ENCODE data around the gene ANAPC7.
"Not testable (repeated sequence)": the region's sequence is repeated elsewhere in the genome, so short reads cannot be mapped to it uniquely, and the experiment has no call there.

The ANAPC7 gene

DNA sequence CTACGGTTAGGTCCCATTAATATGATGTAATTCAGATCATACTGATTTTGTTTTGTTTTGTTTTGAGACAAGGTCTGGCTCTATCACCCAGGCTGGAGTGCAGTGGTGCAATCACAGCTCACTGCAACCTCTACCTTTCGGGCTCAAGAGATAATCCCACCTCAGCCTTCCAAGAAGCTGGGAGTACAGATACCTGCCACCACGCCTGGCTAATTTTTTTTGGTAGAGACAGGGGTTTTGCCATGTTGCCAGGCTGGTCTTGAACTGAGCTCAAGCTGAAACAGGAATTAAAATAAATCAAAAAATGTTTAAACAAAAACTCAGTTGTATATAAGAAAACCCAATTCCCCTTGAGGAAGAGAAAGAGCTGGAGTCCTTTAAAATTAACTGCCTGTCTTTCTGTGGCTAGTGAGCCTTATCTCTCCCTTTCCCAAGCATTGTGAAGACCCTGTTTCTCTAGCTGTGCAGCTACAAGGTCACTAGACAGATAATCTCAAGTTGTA is 17.7 kb upstream of the ANAPC7 start:
- no peak overlapping the region for H3K4me3 ChIP-seq (ENCODE audit: low read length in 2 of 2)
- no peak overlapping the region for H3K27ac ChIP-seq (ENCODE audit: low read depth in 2 of 2, low read length in 2 of 2)
- H3K9me3 ChIP-seq (ENCODE audit: control insufficient read depth in 2 of 2, low read length in 2 of 2) = no peaks in the 10 kb centered on the region
- H3K9ac ChIP-seq (ENCODE audit: low read depth in 1 of 2, low read length in 2 of 2) = no peak overlapping the region
- no peaks in the 10 kb centered on the region for H3K36me3 ChIP-seq (ENCODE audit: control insufficient read depth in 2 of 2, insufficient read depth in 2 of 2, low read length in 2 of 2)
- H3K27me3 ChIP-seq (ENCODE audit: control insufficient read depth in 2 of 2, insufficient read depth in 2 of 2, low read length in 2 of 2) = no peaks in the 10 kb centered on the region
- H3K4me1 ChIP-seq (ENCODE audit: control insufficient read depth in 2 of 2, insufficient read depth in 2 of 2, low read length in 2 of 2) = peaks cover 0 to 2% of the 10 kb centered on the region in 2 donors

DNA sequence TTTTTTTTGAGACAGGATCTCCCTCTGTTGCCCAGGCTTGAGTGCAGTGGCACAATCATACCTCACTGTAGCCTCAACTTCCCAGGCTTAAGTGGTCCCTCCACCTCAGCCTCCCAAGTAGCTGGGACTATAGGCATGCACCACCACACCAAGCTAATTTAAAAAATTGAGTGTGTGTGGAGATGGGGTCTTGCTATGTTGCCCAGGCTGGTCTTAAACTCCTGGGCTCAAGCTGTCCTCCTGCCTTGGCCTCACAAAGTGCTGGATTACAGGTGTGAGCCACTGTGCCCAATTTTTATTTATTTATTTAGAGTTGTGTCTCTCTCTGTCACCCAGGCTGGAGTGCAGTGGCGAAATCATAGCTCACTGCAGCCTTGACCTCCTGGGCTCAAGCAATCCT is 17.1 kb upstream of the ANAPC7 start:
- not testable (repeated sequence) for H3K9ac ChIP-seq (ENCODE audit: low read depth in 1 of 2, low read length in 2 of 2); H3K27ac ChIP-seq (ENCODE audit: low read depth in 2 of 2, low read length in 2 of 2); H3K4me3 ChIP-seq (ENCODE audit: low read length in 2 of 2); H3K9me3 ChIP-seq (ENCODE audit: control insufficient read depth in 2 of 2, low read length in 2 of 2); H3K27me3 ChIP-seq (ENCODE audit: control insufficient read depth in 2 of 2, insufficient read depth in 2 of 2, low read length in 2 of 2); H3K4me1 ChIP-seq (ENCODE audit: control insufficient read depth in 2 of 2, insufficient read depth in 2 of 2, low read length in 2 of 2); H3K36me3 ChIP-seq (ENCODE audit: control insufficient read depth in 2 of 2, insufficient read depth in 2 of 2, low read length in 2 of 2)

DNA sequence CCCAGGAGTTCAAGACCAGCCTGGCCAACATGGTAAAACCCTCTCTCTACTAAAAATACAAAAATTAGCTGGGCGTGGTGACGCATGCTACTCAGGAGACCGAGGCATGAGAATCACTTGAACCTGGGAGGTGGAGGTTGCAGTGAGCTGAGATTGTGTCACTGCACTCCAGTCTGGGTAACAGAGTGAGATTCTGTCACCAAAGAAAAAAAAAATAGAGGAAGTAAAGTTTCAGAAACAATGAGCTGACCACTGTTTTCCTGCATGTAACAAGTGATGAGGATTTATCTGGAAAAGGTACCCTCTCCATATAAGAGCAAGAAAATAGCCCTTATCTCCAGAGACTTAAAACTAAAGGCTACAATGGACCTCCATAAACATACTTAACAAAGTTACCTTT is 13.6 kb upstream of the ANAPC7 start:
- H3K4me1 ChIP-seq (ENCODE audit: control insufficient read depth in 2 of 2, insufficient read depth in 2 of 2, low read length in 2 of 2); H3K9me3 ChIP-seq (ENCODE audit: control insufficient read depth in 2 of 2, low read length in 2 of 2); H3K4me3 ChIP-seq (ENCODE audit: low read length in 2 of 2); H3K27ac ChIP-seq (ENCODE audit: low read depth in 2 of 2, low read length in 2 of 2); H3K27me3 ChIP-seq (ENCODE audit: control insufficient read depth in 2 of 2, insufficient read depth in 2 of 2, low read length in 2 of 2); H3K36me3 ChIP-seq (ENCODE audit: control insufficient read depth in 2 of 2, insufficient read depth in 2 of 2, low read length in 2 of 2); H3K9ac ChIP-seq (ENCODE audit: low read depth in 1 of 2, low read length in 2 of 2): not testable (repeated sequence)

DNA sequence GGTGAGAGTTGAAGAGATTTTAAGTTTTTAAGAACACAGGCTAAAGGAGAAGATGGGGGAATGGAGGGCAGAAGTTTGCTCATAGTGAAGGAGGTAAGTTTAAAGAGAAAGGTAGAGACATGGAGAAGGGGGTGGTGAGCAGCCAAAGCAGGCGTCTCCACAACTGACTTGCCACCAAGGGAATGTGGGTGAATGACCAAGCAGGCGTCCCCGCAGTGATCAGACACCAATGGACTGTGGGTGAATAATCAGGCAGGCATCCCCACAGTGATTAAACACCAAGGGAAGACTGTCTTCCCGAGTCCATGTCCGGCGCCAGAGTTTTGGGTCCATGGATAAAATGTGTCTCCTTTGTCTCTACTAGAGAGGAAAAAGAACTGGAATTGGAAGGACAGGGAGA is 6.6 kb upstream of the ANAPC7 start:
- not testable (repeated sequence) for H3K27me3 ChIP-seq (ENCODE audit: control insufficient read depth in 2 of 2, insufficient read depth in 2 of 2, low read length in 2 of 2); H3K9ac ChIP-seq (ENCODE audit: low read depth in 1 of 2, low read length in 2 of 2); H3K9me3 ChIP-seq (ENCODE audit: control insufficient read depth in 2 of 2, low read length in 2 of 2); H3K36me3 ChIP-seq (ENCODE audit: control insufficient read depth in 2 of 2, insufficient read depth in 2 of 2, low read length in 2 of 2); H3K4me1 ChIP-seq (ENCODE audit: control insufficient read depth in 2 of 2, insufficient read depth in 2 of 2, low read length in 2 of 2); H3K27ac ChIP-seq (ENCODE audit: low read depth in 2 of 2, low read length in 2 of 2); H3K4me3 ChIP-seq (ENCODE audit: low read length in 2 of 2)

DNA sequence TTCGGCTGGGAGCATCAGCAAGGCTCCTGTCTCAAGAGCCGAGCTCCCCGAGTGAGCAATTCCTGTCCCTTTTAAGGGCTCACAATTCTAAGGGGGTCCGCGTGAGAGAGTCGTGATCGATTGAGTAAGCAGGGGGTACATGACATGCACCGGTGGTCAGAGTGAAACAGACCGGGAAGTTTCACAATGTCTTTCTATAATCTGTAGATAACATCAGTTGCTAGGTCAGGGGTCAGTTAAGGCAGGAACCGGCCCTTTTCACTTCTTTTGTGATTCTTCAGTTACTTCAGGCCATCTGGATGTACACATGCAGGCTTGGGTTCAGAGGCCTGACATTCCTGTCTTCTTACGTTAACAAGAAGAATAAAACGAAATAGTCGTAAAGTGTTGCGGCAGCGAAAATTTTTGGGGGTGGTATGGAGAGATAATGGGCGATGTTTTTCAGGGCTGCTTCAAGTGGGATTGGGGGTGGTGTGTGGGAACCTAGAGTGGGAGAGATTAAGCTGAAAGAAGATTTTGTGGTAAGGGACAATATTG is 1.7 kb upstream of the ANAPC7 start:
- H3K9me3 ChIP-seq (ENCODE audit: control insufficient read depth in 2 of 2, low read length in 2 of 2); H3K36me3 ChIP-seq (ENCODE audit: control insufficient read depth in 2 of 2, insufficient read depth in 2 of 2, low read length in 2 of 2); H3K4me3 ChIP-seq (ENCODE audit: low read length in 2 of 2); H3K27me3 ChIP-seq (ENCODE audit: control insufficient read depth in 2 of 2, insufficient read depth in 2 of 2, low read length in 2 of 2); H3K9ac ChIP-seq (ENCODE audit: low read depth in 1 of 2, low read length in 2 of 2); H3K27ac ChIP-seq (ENCODE audit: low read depth in 2 of 2, low read length in 2 of 2); H3K4me1 ChIP-seq (ENCODE audit: control insufficient read depth in 2 of 2, insufficient read depth in 2 of 2, low read length in 2 of 2): not testable (repeated sequence)

DNA sequence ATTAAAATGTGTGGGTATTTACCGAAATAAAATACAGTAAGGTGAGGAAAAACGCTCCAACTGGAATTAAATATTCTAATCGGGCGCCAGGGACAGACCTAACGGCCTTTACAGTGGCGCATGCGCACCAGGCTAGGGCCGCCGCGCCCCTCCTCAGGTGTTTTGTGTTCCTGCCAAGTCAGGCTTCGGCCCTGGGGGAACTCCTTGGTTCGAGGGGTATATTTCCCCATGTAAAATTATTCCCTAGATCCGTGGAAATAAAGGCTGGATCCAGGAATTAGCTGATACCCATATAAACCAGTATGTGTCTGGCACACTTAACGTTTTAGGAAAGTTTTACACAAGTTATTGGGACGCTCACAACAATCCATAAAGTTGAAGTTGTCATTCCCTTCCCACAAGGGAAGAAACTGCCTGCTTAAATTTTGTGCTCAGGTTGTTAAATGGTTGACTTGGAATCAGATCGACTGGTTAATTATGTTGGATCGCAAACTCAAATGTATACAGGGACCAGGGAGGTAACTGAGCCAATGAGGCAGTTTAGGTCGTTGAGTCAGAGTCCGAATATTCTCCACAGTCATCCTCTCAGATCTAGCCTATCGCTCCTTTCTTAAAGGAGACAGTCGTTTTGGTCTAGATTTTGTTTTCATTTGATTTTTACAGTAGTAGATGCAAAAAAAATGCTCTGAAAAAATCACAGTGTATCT is 621 bp upstream of the ANAPC7 start:
- peaks cover 7 to 10% of the 10 kb centered on the region in 2 donors for H3K36me3 ChIP-seq (ENCODE audit: control insufficient read depth in 2 of 2, insufficient read depth in 2 of 2, low read length in 2 of 2)
- H3K27me3 ChIP-seq (ENCODE audit: control insufficient read depth in 2 of 2, insufficient read depth in 2 of 2, low read length in 2 of 2) = no peaks in the 10 kb centered on the region
- no peaks in the 10 kb centered on the region for H3K9me3 ChIP-seq (ENCODE audit: control insufficient read depth in 2 of 2, low read length in 2 of 2)
- peaks cover 0 to 8% of the 10 kb centered on the region in 2 donors for H3K4me1 ChIP-seq (ENCODE audit: control insufficient read depth in 2 of 2, insufficient read depth in 2 of 2, low read length in 2 of 2)
- peak overlapping the region; percentile 87 to 94 for H3K9ac ChIP-seq (ENCODE audit: low read depth in 1 of 2, low read length in 2 of 2)
- peak overlapping the region; percentile 92 to 97 for H3K27ac ChIP-seq (ENCODE audit: low read depth in 2 of 2, low read length in 2 of 2)
- H3K4me3 ChIP-seq (ENCODE audit: low read length in 2 of 2) = peak overlapping the region; percentile 93 to 96

DNA sequence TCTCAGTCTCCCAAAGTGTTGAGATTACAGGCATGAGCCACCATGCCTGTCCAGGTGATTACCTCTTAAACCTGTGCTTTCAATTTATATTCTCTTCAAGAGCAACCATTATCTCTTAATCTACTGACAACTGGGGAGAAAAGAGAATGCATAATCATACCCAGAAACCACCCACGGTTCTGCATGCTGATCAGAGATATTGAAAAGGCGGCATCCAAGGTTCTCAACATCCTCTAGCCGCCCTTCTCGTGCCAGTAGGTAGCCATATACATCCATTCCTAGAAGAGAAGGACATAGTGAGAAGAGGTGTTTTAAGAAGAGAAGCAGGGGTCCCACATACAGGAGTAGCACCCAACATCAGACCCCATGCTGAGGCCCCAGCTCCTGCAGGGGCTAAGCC is 20.8 kb downstream of the ANAPC7 start:
- H3K9me3 ChIP-seq (ENCODE audit: control insufficient read depth in 2 of 2, low read length in 2 of 2) = no peaks in the 10 kb centered on the region
- H3K4me3 ChIP-seq (ENCODE audit: low read length in 2 of 2) = no peak overlapping the region
- no peak overlapping the region for H3K27ac ChIP-seq (ENCODE audit: low read depth in 2 of 2, low read length in 2 of 2)
- H3K36me3 ChIP-seq (ENCODE audit: control insufficient read depth in 2 of 2, insufficient read depth in 2 of 2, low read length in 2 of 2) = peaks cover 42 to 53% of the 10 kb centered on the region in 2 donors
- no peaks in the 10 kb centered on the region for H3K27me3 ChIP-seq (ENCODE audit: control insufficient read depth in 2 of 2, insufficient read depth in 2 of 2, low read length in 2 of 2)
- H3K9ac ChIP-seq (ENCODE audit: low read depth in 1 of 2, low read length in 2 of 2) = no peak overlapping the region
- H3K4me1 ChIP-seq (ENCODE audit: control insufficient read depth in 2 of 2, insufficient read depth in 2 of 2, low read length in 2 of 2) = no peaks in the 10 kb centered on the region

DNA sequence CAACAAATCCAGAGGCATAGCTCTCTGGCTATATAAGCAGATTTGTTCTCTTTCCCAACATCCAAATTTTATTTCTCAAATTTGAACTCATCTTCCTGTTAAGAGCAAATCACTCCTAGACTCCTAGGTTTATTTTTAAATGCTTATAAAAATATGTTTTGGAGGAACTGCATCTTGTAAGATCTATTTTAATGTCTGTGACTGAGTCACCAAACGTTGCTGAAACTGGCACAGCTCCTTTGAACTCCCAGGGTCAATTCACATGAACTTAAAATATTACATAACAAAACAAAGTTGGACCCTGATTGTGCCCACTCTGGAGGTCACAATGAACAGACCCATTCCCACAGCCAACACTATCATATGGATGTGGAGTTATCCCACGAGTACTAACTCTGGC is 23.9 kb downstream of the ANAPC7 start:
- H3K27me3 ChIP-seq (ENCODE audit: control insufficient read depth in 2 of 2, insufficient read depth in 2 of 2, low read length in 2 of 2) = no peaks in the 10 kb centered on the region
- H3K27ac ChIP-seq (ENCODE audit: low read depth in 2 of 2, low read length in 2 of 2) = no peak overlapping the region
- no peaks in the 10 kb centered on the region for H3K9me3 ChIP-seq (ENCODE audit: control insufficient read depth in 2 of 2, low read length in 2 of 2)
- H3K4me1 ChIP-seq (ENCODE audit: control insufficient read depth in 2 of 2, insufficient read depth in 2 of 2, low read length in 2 of 2) = no peaks in the 10 kb centered on the region
- no peak overlapping the region for H3K9ac ChIP-seq (ENCODE audit: low read depth in 1 of 2, low read length in 2 of 2)
- H3K36me3 ChIP-seq (ENCODE audit: control insufficient read depth in 2 of 2, insufficient read depth in 2 of 2, low read length in 2 of 2) = peaks cover 44 to 59% of the 10 kb centered on the region in 2 donors
- no peak overlapping the region for H3K4me3 ChIP-seq (ENCODE audit: low read length in 2 of 2)

DNA sequence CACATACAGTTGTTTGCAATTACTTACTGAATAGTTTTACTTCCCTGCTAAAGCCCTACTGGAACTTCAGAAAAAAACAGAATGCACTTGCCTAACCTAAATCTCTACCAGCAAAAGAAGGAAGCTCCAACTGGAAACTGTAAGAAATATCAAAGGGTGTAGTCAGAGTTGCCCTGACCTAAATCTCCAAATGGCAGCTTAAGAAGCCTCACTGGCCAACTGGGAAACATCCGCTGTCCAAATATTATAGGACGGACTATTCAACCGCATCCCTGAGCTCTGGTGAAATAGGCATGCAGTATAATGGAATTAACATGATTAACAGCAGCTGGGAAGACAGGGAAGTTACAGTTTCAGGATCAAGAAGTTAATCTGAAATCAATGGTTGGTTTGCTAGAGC is 24.3 kb downstream of the ANAPC7 start:
- Histone ChIP-seq H3K27me3 (ENCODE audit: control insufficient read depth in 2 of 2, insufficient read depth in 2 of 2, low read length in 2 of 2) (no peaks in the 10 kb centered on the region), H3K4me3 (ENCODE audit: low read length in 2 of 2) (no peak overlapping the region), H3K4me1 (ENCODE audit: control insufficient read depth in 2 of 2, insufficient read depth in 2 of 2, low read length in 2 of 2) (no peaks in the 10 kb centered on the region), H3K36me3 (ENCODE audit: control insufficient read depth in 2 of 2, insufficient read depth in 2 of 2, low read length in 2 of 2) (peaks cover 48 to 60% of the 10 kb centered on the region in 2 donors), H3K27ac (ENCODE audit: low read depth in 2 of 2, low read length in 2 of 2) (no peak overlapping the region), H3K9me3 (ENCODE audit: control insufficient read depth in 2 of 2, low read length in 2 of 2) (no peaks in the 10 kb centered on the region), H3K9ac (ENCODE audit: low read depth in 1 of 2, low read length in 2 of 2) (no peak overlapping the region)

DNA sequence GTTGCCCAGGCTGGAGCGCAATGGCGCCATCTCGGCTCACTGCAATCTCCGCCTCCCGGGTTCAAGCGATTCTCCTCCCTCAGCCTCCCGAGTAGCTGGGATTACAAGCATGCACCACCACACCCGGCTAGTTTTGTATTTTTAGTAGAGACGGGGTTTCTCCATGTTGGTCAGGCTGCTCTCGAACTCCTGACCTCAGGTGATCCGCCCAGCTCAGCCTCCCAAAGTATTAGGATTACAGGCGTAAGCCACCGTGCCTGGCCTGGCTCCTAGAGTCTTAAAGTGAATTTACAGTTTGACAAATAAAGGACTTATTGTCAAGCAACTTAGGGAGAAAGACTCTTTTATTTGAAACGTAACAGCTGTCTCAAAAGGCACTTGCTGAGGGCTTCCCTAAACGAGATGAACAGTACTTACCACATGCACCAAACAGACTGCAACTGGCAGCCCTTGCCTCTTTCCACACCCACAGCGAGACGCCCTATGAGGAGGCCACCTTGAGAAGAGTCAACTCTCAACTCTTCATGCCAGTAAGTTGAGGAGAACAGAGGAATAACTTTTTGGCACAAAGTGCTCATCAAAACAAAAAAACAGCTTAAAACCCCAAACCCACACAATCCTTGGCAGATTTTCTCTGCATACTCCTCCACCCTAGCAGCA is 25.2 kb downstream of the ANAPC7 start:
- not testable (repeated sequence) for H3K9ac ChIP-seq (ENCODE audit: low read depth in 1 of 2, low read length in 2 of 2); H3K4me1 ChIP-seq (ENCODE audit: control insufficient read depth in 2 of 2, insufficient read depth in 2 of 2, low read length in 2 of 2); H3K9me3 ChIP-seq (ENCODE audit: control insufficient read depth in 2 of 2, low read length in 2 of 2); H3K27me3 ChIP-seq (ENCODE audit: control insufficient read depth in 2 of 2, insufficient read depth in 2 of 2, low read length in 2 of 2); H3K4me3 ChIP-seq (ENCODE audit: low read length in 2 of 2); H3K27ac ChIP-seq (ENCODE audit: low read depth in 2 of 2, low read length in 2 of 2)
- peaks cover 57 to 69% of the 10 kb centered on the region in 2 donors for H3K36me3 ChIP-seq (ENCODE audit: control insufficient read depth in 2 of 2, insufficient read depth in 2 of 2, low read length in 2 of 2)
